ENCODE data around the gene PIM3. TPM values are rescaled to one million over a fixed set of nuclear protein-coding genes. Genes with fewer than 3 reads are reported as not detected.
"Not testable (repeated sequence)": the region's sequence is repeated elsewhere in the genome, so short reads cannot be mapped to it uniquely, and the experiment has no call there.

Gene PIM3
- total RNA-seq, 1 experiment from 2014 or later, result 42.9 TPM

GRCh38 chr22:49977578-49977977, 17.0 kb downstream of the PIM3 start (continued):
- TF ChIP-seq HMGA2 (CRISPR knock-in tag; IDR thresholded peaks at IDR 0.05), result no peak
- TF ChIP-seq ZNF512 (CRISPR knock-in tag; IDR thresholded peaks at IDR 0.05; ENCODE audit: borderline replicate concordance), result no peak
- TF ChIP-seq ZMAT4 (CRISPR knock-in tag; IDR thresholded peaks at IDR 0.05), result no peak
- no peak for TF ChIP-seq NR1H2 (CRISPR knock-in tag; IDR thresholded peaks at IDR 0.05)
- no peak for TF ChIP-seq FOXK1 (CRISPR knock-in tag; IDR thresholded peaks at IDR 0.05)
- TF ChIP-seq, protein P1, sequence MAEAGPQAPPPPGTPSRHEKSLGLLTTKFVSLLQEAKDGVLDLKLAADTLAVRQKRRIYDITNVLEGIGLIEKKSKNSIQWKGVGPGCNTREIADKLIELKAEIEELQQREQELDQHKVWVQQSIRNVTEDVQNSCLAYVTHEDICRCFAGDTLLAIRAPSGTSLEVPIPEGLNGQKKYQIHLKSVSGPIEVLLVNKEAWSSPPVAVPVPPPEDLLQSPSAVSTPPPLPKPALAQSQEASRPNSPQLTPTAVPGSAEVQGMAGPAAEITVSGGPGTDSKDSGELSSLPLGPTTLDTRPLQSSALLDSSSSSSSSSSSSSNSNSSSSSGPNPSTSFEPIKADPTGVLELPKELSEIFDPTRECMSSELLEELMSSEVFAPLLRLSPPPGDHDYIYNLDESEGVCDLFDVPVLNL (CRISPR knock-in tag; IDR thresholded peaks at IDR 0.05; ENCODE audit: borderline replicate concordance, low read depth), result no peak
- TF ChIP-seq, protein P2, sequence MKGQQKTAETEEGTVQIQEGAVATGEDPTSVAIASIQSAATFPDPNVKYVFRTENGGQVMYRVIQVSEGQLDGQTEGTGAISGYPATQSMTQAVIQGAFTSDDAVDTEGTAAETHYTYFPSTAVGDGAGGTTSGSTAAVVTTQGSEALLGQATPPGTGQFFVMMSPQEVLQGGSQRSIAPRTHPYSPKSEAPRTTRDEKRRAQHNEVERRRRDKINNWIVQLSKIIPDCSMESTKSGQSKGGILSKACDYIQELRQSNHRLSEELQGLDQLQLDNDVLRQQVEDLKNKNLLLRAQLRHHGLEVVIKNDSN (CRISPR knock-in tag; IDR thresholded peaks at IDR 0.05), result no peak
- TF ChIP-seq NR3C1 (CRISPR knock-in tag; conservative IDR thresholded peaks at IDR 0.05; ENCODE audit: low read depth), result no peak
- TF ChIP-seq SP1 (CRISPR knock-in tag; conservative IDR thresholded peaks at IDR 0.05), result no peak
- no peak for TF ChIP-seq ATF6 (CRISPR knock-in tag; IDR thresholded peaks at IDR 0.05)
- no peak for TF ChIP-seq TP53 (CRISPR knock-in tag; IDR thresholded peaks at IDR 0.05)
- no peak for TF ChIP-seq ATF1 (CRISPR knock-in tag; IDR thresholded peaks at IDR 0.05)
- TF ChIP-seq MAX (CRISPR knock-in tag; IDR thresholded peaks at IDR 0.05), result no peak
- no peak for TF ChIP-seq E2F1 (CRISPR knock-in tag; IDR thresholded peaks at IDR 0.05)

DNA sequence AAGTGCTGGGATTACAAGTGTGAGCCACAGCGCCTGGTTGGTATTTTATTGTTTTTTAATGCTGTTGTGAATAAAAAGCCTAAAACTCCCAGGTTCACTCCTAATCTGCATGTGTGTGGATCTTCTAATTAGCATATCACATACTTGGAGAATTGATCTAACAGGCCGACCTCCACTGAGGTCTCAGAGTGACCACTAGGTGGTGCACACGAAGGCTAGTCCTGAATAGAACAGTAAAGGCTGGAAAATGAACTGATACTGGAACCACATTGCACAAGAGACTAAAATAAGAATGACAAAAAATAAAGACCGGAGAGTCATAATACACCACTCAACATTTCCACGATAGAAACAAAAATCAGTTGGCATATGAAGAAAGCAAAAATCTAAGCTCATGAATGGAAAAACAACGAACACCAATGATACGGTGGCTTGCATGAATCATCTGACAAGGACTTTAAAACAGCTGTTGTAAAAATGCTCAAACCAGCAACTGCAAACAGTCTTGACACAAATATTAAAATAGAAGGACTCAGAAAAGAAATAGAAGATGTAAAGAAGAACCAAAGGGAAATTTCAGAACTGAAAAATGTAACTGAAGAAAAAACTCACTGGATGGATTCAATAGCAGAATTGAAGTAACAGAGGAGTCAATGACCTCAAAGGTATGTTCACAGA, 19.2 kb downstream of the PIM3 start:
- Mint-ChIP-seq H3K27me3 (ENCODE audit: low read depth) (peaks cover 22% of the 10 kb centered on the region), H3K4me1 (peaks cover 3% of the 10 kb centered on the region; the same call in 1 of the 2 replicates), H3K27ac (no peak overlapping the region), H3K9me3 (peaks cover 8% of the 10 kb centered on the region), H3K4me3 (no peak overlapping the region), H3K36me3 (peaks cover 7% of the 10 kb centered on the region)
- TF ChIP-seq ZMAT4 (CRISPR knock-in tag; IDR thresholded peaks at IDR 0.05) (no peak), CTCF (IDR thresholded peaks at IDR 0.05) (peak; percentile 39; the same call in 1 of the 2 replicates)
- DNase-seq (ENCODE audit: low spot score) (peak; percentile 53), ATAC-seq (peak; percentile 82)
- ChIA-PET POLR2A (no interaction called here), CTCF (interaction anchor here (0.7 to 6.8 kb wide), 6 partner anchors 11 to 77 kb away, joined by 3 to 62 read pairs (median 4); no protein-coding TSS in a partner anchor)

GRCh38 chr22:49981799-49982198, 21.2 kb downstream of the PIM3 start:
- H3K4me3 Mint-ChIP-seq, result not testable (repeated sequence)

More at GRCh38 chr22:49981799-49982198, 21.2 kb downstream of the PIM3 start:
- Mint-ChIP-seq H3K27me3 (ENCODE audit: low read depth) (peaks cover 42% of the 10 kb centered on the region), H3K9me3 (peaks cover 16% of the 10 kb centered on the region)
- H3K36me3 Mint-ChIP-seq; H3K27ac Mint-ChIP-seq; DNase-seq (ENCODE audit: low spot score); ATAC-seq; H3K4me1 Mint-ChIP-seq; POLR2A ChIA-PET: not testable (repeated sequence)
- CTCF ChIA-PET, result interaction anchor here (0.7 to 6.8 kb wide), 8 partner anchors 11 to 209 kb away, joined by 3 to 62 read pairs (median 8); no protein-coding TSS in a partner anchor
